GM10266 (cell line): ENCODE data around the gene DEPDC7.
A peak's percentile ranks its signal among the peaks of the same experiment; 100 is the strongest.

Experiments
- DNase-seq: peaks from one replicate; pipeline ENCODE4 v3.0.0; 2012; ENCODE audit errors: extremely low spot score
- CTCF ChIP-seq: IDR thresholded peaks from 2 replicates; pipeline ENCODE4 v1.5.1; 2012; ENCODE audit warnings: mild to moderate bottlenecking, low read depth; ENCODE audit not compliant: control insufficient read depth, insufficient read depth; ENCODE audit errors: missing control alignments

Gene DEPDC7

GRCh38 chr11:33062137-33062536, 46.5 kb downstream of the DEPDC7 start:
- no peak for DNase-seq
- TF ChIP-seq CTCF: no peak

DNA sequence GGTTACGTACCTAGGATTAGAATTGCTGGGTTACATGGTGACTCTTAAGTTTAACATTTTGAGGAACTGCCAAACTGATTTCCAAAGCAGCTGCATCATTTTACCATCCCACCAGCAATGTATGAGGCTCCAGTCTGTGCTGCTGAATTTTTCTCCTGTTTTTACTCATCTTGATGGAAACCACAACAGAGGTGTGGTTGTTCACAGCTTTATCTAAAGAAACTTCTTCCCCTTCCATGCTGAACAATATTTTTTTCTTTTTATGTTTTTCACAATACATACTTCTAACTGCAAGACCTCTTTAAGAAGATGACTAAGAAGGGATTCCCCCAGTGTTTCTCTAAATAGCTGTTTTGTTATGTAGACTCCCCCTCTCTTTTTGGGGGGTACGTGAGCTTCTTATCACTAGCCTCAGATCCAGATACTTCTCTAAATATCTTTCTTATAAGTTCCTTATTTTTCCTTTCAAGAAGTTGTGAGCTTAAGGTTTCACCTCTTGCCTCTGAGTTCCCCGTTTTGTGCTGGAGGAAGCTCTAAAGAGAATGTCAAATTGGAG, 47.7 kb downstream of the DEPDC7 start:
- peak; percentile 40 for DNase-seq
- TF ChIP-seq CTCF: no peak

DNA sequence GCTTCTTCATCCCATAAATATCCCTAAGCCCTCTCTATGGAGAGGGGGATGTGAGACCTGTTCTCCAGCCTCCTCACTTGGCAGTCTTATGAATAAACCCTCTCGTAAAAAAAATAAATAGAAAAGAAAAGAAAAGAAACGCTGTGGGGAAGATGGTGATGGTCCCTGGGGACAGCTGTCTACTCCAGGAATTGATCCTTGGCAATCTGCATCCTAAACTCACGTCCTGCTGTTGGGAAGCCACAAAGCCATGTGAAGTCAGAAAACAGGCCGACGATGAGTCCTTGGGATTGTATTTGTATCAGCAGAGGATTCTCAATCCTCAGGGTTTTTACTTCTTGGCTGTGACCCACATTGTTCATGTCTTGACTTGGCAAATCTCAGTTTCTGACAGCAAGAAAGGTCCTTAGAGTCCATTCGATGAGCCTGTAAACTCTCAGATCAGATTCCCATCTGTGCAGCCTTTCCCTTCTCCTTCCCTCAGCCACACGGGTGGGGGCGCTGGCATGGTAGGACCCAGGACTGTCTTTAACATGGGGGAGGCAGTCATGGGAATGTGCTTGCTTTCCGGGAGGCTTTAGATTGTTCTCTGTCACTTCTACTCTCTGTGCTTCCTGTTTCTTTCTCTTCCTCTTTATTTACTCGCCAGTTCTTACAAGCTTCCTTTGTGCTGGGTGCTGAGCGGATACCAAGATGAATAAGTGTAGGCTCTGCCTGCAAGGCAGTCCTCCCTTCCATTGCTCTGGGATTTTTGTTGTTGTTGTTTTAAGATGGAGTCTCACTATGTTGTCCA, 48.6 kb downstream of the DEPDC7 start:
- DNase-seq: no peak
- no peak for TF ChIP-seq CTCF

- no peak for DNase-seq
- TF ChIP-seq CTCF: no peak
Measured at GRCh38 chr11:33064866-33065265, 49.2 kb downstream of the DEPDC7 start.

DNA sequence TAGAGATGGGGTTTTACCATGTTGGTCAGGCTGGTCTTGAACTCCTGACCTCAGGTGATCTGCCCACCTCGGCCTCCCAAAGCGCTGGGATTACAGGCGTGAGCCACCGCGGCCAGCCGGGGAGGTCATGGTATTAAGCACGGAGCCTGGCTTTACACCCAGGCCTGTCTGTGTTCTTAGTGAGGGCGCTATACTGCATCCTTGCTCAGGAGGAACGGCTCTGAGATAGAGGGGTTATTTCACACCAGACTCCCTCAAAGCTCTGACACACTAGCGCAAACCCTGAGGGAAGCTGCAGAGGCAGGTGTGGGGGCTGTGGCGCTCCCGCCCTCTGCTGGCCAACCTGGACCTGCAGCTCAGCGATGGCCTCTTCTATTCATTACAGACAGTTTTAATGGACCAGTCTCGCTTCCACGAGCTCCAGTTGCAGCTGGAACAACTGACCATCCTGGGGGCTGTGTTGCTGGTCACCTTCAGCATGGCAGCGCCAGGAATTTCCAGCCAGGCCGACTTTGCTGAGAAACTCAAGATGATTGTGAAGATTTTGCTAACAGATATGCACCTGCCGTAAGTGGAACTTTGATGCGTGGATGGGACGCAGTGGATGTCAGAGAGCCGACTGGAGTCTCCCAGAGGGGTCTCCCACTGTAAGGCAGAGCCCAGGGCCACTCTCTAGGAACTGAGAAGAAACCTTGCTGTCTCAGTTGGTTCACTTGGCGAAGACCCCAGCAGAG, 49.9 kb downstream of the DEPDC7 start:
- peak; percentile 91 for TF ChIP-seq CTCF
- peak; percentile 62 for DNase-seq

DNA sequence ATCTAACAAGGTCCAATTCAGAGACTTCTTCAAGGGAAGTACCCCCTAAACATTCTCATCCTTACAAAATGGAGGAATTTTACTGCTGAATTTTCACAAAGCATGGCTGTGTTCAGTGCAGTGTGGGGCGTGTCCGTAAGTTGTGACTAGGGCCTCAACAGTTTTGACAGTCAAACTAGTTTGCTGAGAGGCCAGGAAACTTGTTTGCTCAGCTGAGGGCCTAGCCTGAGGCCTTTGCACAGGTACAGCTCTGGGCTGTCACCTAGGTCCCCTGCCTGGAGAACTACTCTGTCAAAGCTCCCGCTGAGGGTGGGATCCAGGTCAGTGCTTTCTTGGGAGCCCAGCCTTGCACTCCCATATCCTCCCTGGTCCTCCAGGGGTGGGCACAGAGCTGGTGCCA, 51.6 kb downstream of the DEPDC7 start:
- DNase-seq: no peak
- TF ChIP-seq CTCF: no peak

DNA sequence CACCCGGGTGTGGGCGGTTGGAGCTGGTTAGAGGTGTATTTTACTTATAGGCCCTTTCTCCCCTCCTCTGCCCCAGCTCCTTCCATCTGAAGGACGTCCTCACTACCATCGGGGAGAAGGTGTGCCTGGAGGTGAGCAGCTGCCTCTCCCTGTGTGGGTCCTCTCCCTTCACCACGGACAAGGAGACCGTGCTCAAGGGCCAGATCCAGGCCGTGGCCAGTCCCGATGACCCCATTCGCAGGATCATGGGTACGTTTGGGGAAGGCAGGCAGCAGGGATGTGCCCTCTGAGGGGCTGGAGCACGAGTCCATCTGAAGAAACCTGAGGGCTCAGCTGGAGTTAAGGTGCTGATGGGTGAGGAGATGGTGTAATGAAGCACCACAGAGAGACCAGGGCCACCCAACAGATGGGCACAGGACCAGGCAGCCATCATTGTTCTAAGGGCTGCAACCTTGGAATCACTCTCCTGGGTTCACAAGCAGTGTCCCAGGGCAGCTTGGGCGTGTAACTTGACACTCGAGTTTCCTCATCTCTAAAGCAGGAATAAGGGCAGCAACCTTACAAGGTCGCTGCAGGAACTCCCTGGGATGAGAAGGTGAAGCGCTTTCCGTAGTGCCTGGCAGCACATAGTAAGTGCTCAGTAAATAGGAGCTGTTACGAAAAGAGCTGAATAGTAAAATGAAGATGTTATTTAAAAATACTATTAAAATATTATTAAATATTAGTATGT, 53.1 kb downstream of the DEPDC7 start:
- no peak for TF ChIP-seq CTCF
- no peak for DNase-seq
